Esophagus squamous epithelium (tissue), 4 donors: ENCODE results near the gene UCKL1.

ENCODE experiments used
- CTCF ChIP-seq, 6 experiments: fragments of 450-650 bp in 4 of 6; fragments of 200-600 bp in 2 of 6; sonication (generic) in 2 of 6; IDR thresholded peaks; one replicate each; pipeline ENCODE4 v1.5.1; 2016 to 2019; ENCODE audit warnings: antibody characterized with exemption in 6 of 6, mild to moderate bottlenecking in 4 of 6, moderate library complexity in 4 of 6
- POLR2A ChIP-seq, 4 donors: fragments of 450-650 bp; IDR thresholded peaks; one replicate each; pipeline ENCODE4 v1.6.1; 2017; ENCODE audit warnings: antibody characterized with exemption in 4 of 4, mild to moderate bottlenecking in 4 of 4, moderate library complexity in 3 of 4

GRCh38 chr20:63966944-63967322, 10.7 kb upstream of the UCKL1 start:
- TF ChIP-seq CTCF (IDR thresholded peaks at IDR 0.05) (no peak), POLR2A (IDR thresholded peaks at IDR 0.05) (no peak)
